Neural cell (in vitro differentiated cells): Measurements from ENCODE around the gene MYCBP2. TPM values are rescaled to one million over a fixed set of nuclear protein-coding genes. Genes with fewer than 3 reads are reported as not detected.

ENCODE experiments used
- H2AFZ ChIP-seq: fragments of 200-600, 300-800 bp; sonication (generic), shearing (Covaris generic); 2 replicates; pipeline ENCODE4 v1.6.0; 2014; ENCODE audit warnings: low read depth, mild to moderate bottlenecking, antibody characterized with exemption, low read length, moderate library complexity
- H3F3A ChIP-seq: fragments of 200-600 bp; shearing (Covaris generic); 2 replicates; pipeline ENCODE4 v1.6.1; 2016; ENCODE audit warnings: mild to moderate bottlenecking, moderate library complexity, mixed read lengths, antibody characterized with exemption, low read length; ENCODE audit not compliant: insufficient read depth, poor library complexity, severe bottlenecking
- H3K27ac ChIP-seq: fragments of 200-600, 300-800 bp; sonication (generic), shearing (Covaris generic); 2 replicates; pipeline ENCODE4 v1.5.1; 2014; ENCODE audit warnings: mild to moderate bottlenecking, low read length, moderate library complexity
- H3K27me3 ChIP-seq: fragments of 300-800, 200-600 bp; sonication (generic), shearing (Covaris generic); 2 replicates; pipeline ENCODE4 v1.6.0; 2014; ENCODE audit warnings: mild to moderate bottlenecking, low read depth, low read length, moderate library complexity; ENCODE audit not compliant: insufficient read depth
- H3K36me3 ChIP-seq: fragments of 300-800, 200-600 bp; sonication (generic), shearing (Covaris generic); 2 replicates; pipeline ENCODE4 v1.5.1; 2014; ENCODE audit warnings: mild to moderate bottlenecking, antibody characterized with exemption, low read length, moderate library complexity; ENCODE audit not compliant: insufficient read depth
- H3K4me2 ChIP-seq: fragments of 300-800, 200-600 bp; sonication (generic), shearing (Covaris generic); 2 replicates; pipeline ENCODE4 v1.6.0; 2014; ENCODE audit warnings: mild to moderate bottlenecking, low read length
- H3K4me3 ChIP-seq: fragments of 300-800, 200-600 bp; sonication (generic), shearing (Covaris generic); 2 replicates; pipeline ENCODE4 v1.5.1; 2014; ENCODE audit warnings: mild to moderate bottlenecking, low read length, moderate library complexity
- H3K79me2 ChIP-seq: fragments of 200-600 bp; shearing (Covaris generic); replicated peaks from 2 replicates; pipeline ENCODE4 v1.6.0; 2014; ENCODE audit warnings: mild to moderate bottlenecking, low read length, moderate library complexity; ENCODE audit not compliant: insufficient read depth
- H3K9ac ChIP-seq: fragments of 300-800, 200-600 bp; sonication (generic), shearing (Covaris generic); 2 replicates; pipeline ENCODE4 v1.6.1; 2016; ENCODE audit warnings: mild to moderate bottlenecking, low read length, mixed read lengths
- H3K9me2 ChIP-seq: fragments of 200-600 bp; shearing (Covaris generic); 2 replicates; pipeline ENCODE4 v1.6.1; 2016; ENCODE audit warnings: mild to moderate bottlenecking, low read length, mixed read lengths; ENCODE audit not compliant: insufficient read depth
- H3K9me3 ChIP-seq: fragments of 200-600, 300-800 bp; sonication (generic), shearing (Covaris generic); 2 replicates; pipeline ENCODE4 v1.6.1; 2016; ENCODE audit warnings: mild to moderate bottlenecking, mixed run types, low read length, moderate library complexity, mixed read lengths
- H4K20me1 ChIP-seq: fragments of 200-600 bp; shearing (Covaris generic); 2 replicates; pipeline ENCODE4 v1.6.1; 2016; ENCODE audit warnings: mild to moderate bottlenecking, mixed run types; ENCODE audit not compliant: insufficient read depth
- CTCF ChIP-seq: fragments of 450-650 bp; IDR thresholded peaks from 2 replicates; pipeline ENCODE4 v1.5.1; 2014; ENCODE audit warnings: antibody characterized with exemption, mild to moderate bottlenecking, moderate library complexity; ENCODE audit not compliant: poor library complexity, severe bottlenecking
- EP300 ChIP-seq: fragments of 450-650 bp; conservative IDR thresholded peaks from 2 replicates; pipeline ENCODE4 v1.6.1; 2014; ENCODE audit warnings: antibody characterized with exemption, mild to moderate bottlenecking, moderate library complexity; ENCODE audit not compliant: poor library complexity, severe bottlenecking
- EZH2 ChIP-seq: fragments of 200-600, 300-800 bp; shearing (Covaris generic), sonication (generic); IDR thresholded peaks from 2 replicates; pipeline ENCODE4 v1.6.1; 2014; ENCODE audit warnings: antibody characterized with exemption, low read length, borderline replicate concordance, mild to moderate bottlenecking; ENCODE audit not compliant: insufficient read depth, poor library complexity, severe bottlenecking
- MXI1 ChIP-seq: fragments of 450-650 bp; conservative IDR thresholded peaks from 2 replicates; pipeline ENCODE4 v1.6.1; 2014; ENCODE audit warnings: antibody characterized with exemption, mild to moderate bottlenecking; ENCODE audit not compliant: poor library complexity, severe bottlenecking
- POLR2AphosphoS5 ChIP-seq: IDR thresholded peaks from 2 replicates; pipeline ENCODE4 v1.6.1; 2012
- RAD21 ChIP-seq: fragments of 450-650 bp; conservative IDR thresholded peaks from 2 replicates; pipeline ENCODE4 v1.6.1; 2014; ENCODE audit warnings: antibody characterized with exemption, mild to moderate bottlenecking, moderate library complexity
- REST ChIP-seq: IDR thresholded peaks from 2 replicates; pipeline ENCODE4 v1.6.1; 2012; ENCODE audit warnings: borderline replicate concordance
- SMC3 ChIP-seq: fragments of 450-650 bp; conservative IDR thresholded peaks from 2 replicates; pipeline ENCODE4 v1.6.1; 2014; ENCODE audit warnings: antibody characterized with exemption, mild to moderate bottlenecking, moderate library complexity; ENCODE audit not compliant: poor library complexity
- TAF1 ChIP-seq: IDR thresholded peaks from 2 replicates; pipeline ENCODE4 v1.6.1; 2012; ENCODE audit warnings: low read depth
- polyA plus RNA-seq: library from polyadenylated mRNA; depleted of rRNA; stranded (reverse); fragments of >200 nt; gene quantifications from 2 replicates; pipeline ENCODE4 v1.2.3, GENCODE V29; 2014

MYCBP2 gene
- polyA plus RNA-seq, 1 donor from 2014 or later: 135 TPM

- Histone ChIP-seq H2AFZ (no peak overlapping the region), H3K36me3 (no peaks in the 10 kb centered on the region), H3K4me2 (no peak overlapping the region), H3K9ac (no peak overlapping the region), H3K4me3 (no peak overlapping the region), H3K27ac (no peak overlapping the region), H3K9me3 (no peaks in the 10 kb centered on the region), H3K79me2 (no peaks in the 10 kb centered on the region), H3F3A (no peaks in the 10 kb centered on the region), H4K20me1 (no peaks in the 10 kb centered on the region), H3K9me2 (no peaks in the 10 kb centered on the region), H3K27me3 (no peaks in the 10 kb centered on the region)
- TF ChIP-seq REST: no peak
- TF ChIP-seq EP300: no peak
- no peak for TF ChIP-seq TAF1
- TF ChIP-seq RAD21: no peak
- no peak for TF ChIP-seq MXI1
- no peak for TF ChIP-seq SMC3
- TF ChIP-seq POLR2AphosphoS5: no peak
- TF ChIP-seq EZH2: no peak
- TF ChIP-seq CTCF: no peak
Observed at GRCh38 chr13:77225946-77226345, 100.9 kb downstream of the MYCBP2 start.

GRCh38 chr13:77222909-77223308 lies 104.0 kb downstream of the MYCBP2 start:
- H3K27ac ChIP-seq: no peak overlapping the region
- H3K27me3 ChIP-seq: no peaks in the 10 kb centered on the region
- H3K9ac ChIP-seq: no peak overlapping the region
- H2AFZ ChIP-seq: no peak overlapping the region
- no peaks in the 10 kb centered on the region for H3K9me3 ChIP-seq
- H3K9me2 ChIP-seq: no peaks in the 10 kb centered on the region
- no peaks in the 10 kb centered on the region for H3F3A ChIP-seq
- TF ChIP-seq RAD21 (no peak), TAF1 (no peak), REST (no peak), EZH2 (no peak), SMC3 (no peak), CTCF (no peak), MXI1 (no peak), EP300 (no peak), POLR2AphosphoS5 (no peak)
- no peaks in the 10 kb centered on the region for H3K79me2 ChIP-seq
- no peak overlapping the region for H3K4me3 ChIP-seq
- H4K20me1 ChIP-seq: no peaks in the 10 kb centered on the region
- H3K4me2 ChIP-seq: no peak overlapping the region
- no peaks in the 10 kb centered on the region for H3K36me3 ChIP-seq
